HEK293 (cell line): ENCODE measurements around the gene CELA1.

ENCODE experiments used
- CTCF ChIA-PET: fragments of 350-600 bp; formaldehyde crosslinking; extraction: SDS; loops from one replicate; lab custom pipeline; 2021; ENCODE audit warnings: antibody characterized with exemption; lab: Yijun Ruan, JAX
- POLR2A ChIA-PET: fragments of 300-600 bp; formaldehyde crosslinking; extraction: SDS; loops from one replicate; lab custom pipeline; 2020; ENCODE audit warnings: antibody characterized with exemption, inconsistent platforms; lab: Yijun Ruan, JAX
- H3K27ac ChIP-seq: fragments of 200-500 bp; sonication (Bioruptor generic); 2 replicates; pipeline ENCODE4 v1.5.1; 2014; ENCODE audit warnings: low read depth, low read length, control low read depth, inconsistent platforms; ENCODE audit errors: extremely low read depth
- H3K36me3 ChIP-seq, 2 experiments: fragments of 200-500 bp in 1 of 2; sonication (Bioruptor generic) in 1 of 2; 1 replicate in 1 of 2; 2 replicates in 1 of 2; pipeline ENCODE4 v1.5.1; 2014 to 2017; ENCODE audit warnings: inconsistent platforms in 2 of 2, low read length in 2 of 2; ENCODE audit not compliant: control insufficient read depth in 2 of 2, insufficient read depth in 1 of 2
- H3K4me1 ChIP-seq: fragments of 200-500 bp; sonication (Bioruptor generic); 2 replicates; pipeline ENCODE4 v1.5.1; 2014; ENCODE audit warnings: mild to moderate bottlenecking, low read length, inconsistent platforms; ENCODE audit not compliant: control insufficient read depth, insufficient read depth
- H3K4me3 ChIP-seq: 2 replicates; pipeline ENCODE4 v1.5.1; 2011; ENCODE audit warnings: low read depth, mild to moderate bottlenecking, control low read depth, low read length, moderate library complexity
- H3K9me3 ChIP-seq: fragments of 200-500 bp; sonication (Bioruptor generic); 2 replicates; pipeline ENCODE4 v1.5.1; 2014; ENCODE audit warnings: low read depth, low read length, inconsistent platforms; ENCODE audit not compliant: control insufficient read depth, insufficient read depth
- KLF1 ChIP-seq: fragments of 450-650 bp; formaldehyde crosslinking; IDR thresholded peaks from 2 replicates; pipeline ENCODE4 v1.5.1; 2016; ENCODE audit warnings: missing biosample characterization, missing genetic modification characterization
- PRDM1 ChIP-seq: fragments of 450-650 bp; formaldehyde crosslinking; IDR thresholded peaks from 2 replicates; pipeline ENCODE4; 2016; ENCODE audit warnings: missing biosample characterization, missing genetic modification characterization
- ZBTB17 ChIP-seq: fragments of 450-650 bp; formaldehyde crosslinking; IDR thresholded peaks from 2 replicates; pipeline ENCODE4 v1.5.1; 2016; ENCODE audit warnings: missing biosample characterization, missing genetic modification characterization
- ZEB2 ChIP-seq: fragments of 450-650 bp; formaldehyde crosslinking; IDR thresholded peaks from 2 replicates; pipeline ENCODE4 v1.5.1; 2016; ENCODE audit warnings: missing biosample characterization, missing genetic modification characterization
- ZFP41 ChIP-seq: fragments of 450-650 bp; formaldehyde crosslinking; IDR thresholded peaks from 2 replicates; pipeline ENCODE4 v1.5.1; 2016; ENCODE audit warnings: missing biosample characterization, missing genetic modification characterization, borderline replicate concordance
- ZNF146 ChIP-seq: fragments of 450-650 bp; formaldehyde crosslinking; IDR thresholded peaks from 2 replicates; pipeline ENCODE4 v1.5.1; 2016; ENCODE audit warnings: missing biosample characterization, missing genetic modification characterization
- ZNF202 ChIP-seq: fragments of 450-650 bp; formaldehyde crosslinking; IDR thresholded peaks from 2 replicates; pipeline ENCODE4 v1.5.1; 2016; ENCODE audit warnings: missing biosample characterization, missing genetic modification characterization, borderline replicate concordance
- ZNF26 ChIP-seq: fragments of 450-650 bp; formaldehyde crosslinking; IDR thresholded peaks from 2 replicates; pipeline ENCODE4 v1.5.1; 2016; ENCODE audit warnings: missing biosample characterization, missing genetic modification characterization
- ZNF266 ChIP-seq: fragments of 450-650 bp; formaldehyde crosslinking; IDR thresholded peaks from 2 replicates; pipeline ENCODE4 v1.5.1; 2016; ENCODE audit warnings: missing biosample characterization, missing genetic modification characterization, low read depth
- ZNF335 ChIP-seq: fragments of 450-650 bp; formaldehyde crosslinking; conservative IDR thresholded peaks from 2 replicates; pipeline ENCODE4 v1.5.1; 2016; ENCODE audit warnings: missing biosample characterization, missing genetic modification characterization
- ZNF391 ChIP-seq: fragments of 450-650 bp; formaldehyde crosslinking; IDR thresholded peaks from 2 replicates; pipeline ENCODE4 v1.5.1; 2016; ENCODE audit warnings: low read depth, missing biosample characterization, missing genetic modification characterization, borderline replicate concordance
- ZNF394 ChIP-seq: fragments of 450-650 bp; formaldehyde crosslinking; IDR thresholded peaks from 2 replicates; pipeline ENCODE4 v1.5.1; 2016; ENCODE audit warnings: missing biosample characterization, missing genetic modification characterization, mild to moderate bottlenecking, moderate library complexity, borderline replicate concordance
- ZNF544 ChIP-seq: fragments of 450-650 bp; formaldehyde crosslinking; IDR thresholded peaks from 2 replicates; pipeline ENCODE4 v1.5.0; 2017; ENCODE audit warnings: missing biosample characterization, missing genetic modification characterization
- ZNF571 ChIP-seq: fragments of 450-650 bp; formaldehyde crosslinking; IDR thresholded peaks from 2 replicates; pipeline ENCODE4 v1.5.0; 2017; ENCODE audit warnings: missing biosample characterization, missing genetic modification characterization
- ZNF670 ChIP-seq: fragments of 450-650 bp; formaldehyde crosslinking; IDR thresholded peaks from 2 replicates; pipeline ENCODE4 v1.5.1; 2016; ENCODE audit warnings: missing biosample characterization, missing genetic modification characterization, low read depth
- TF ChIP-seq, protein P1 (sequence below): fragments of 450-650 bp; formaldehyde crosslinking; IDR thresholded peaks from 2 replicates; pipeline ENCODE4 v1.5.1; 2016; ENCODE audit warnings: missing biosample characterization, missing genetic modification characterization
- TF ChIP-seq, protein P2 (sequence below): fragments of 450-650 bp; formaldehyde crosslinking; IDR thresholded peaks from 2 replicates; pipeline ENCODE4 v1.5.1; 2016; ENCODE audit warnings: missing biosample characterization, missing genetic modification characterization

CELA1 gene

DNA sequence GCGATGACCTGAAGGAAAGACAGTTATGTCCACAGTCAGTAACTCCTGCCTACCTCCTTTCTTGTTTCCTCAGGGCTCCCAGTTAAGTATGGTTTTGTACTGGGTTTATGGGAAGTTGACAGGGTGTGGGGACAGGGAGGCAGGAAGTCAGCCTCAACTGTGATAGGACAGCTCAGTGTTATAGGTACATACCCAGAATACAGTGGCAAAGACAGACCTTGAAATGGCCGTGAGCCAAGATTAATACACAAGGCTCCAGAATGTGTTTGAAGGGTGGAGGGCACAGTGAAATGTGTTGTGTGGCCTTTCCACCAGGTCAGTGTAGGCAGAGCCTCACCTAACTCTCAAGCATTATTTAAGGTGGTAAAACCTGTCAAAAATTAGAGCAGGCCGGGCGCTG is 17.9 kb downstream of the CELA1 start:
- Histone ChIP-seq H3K27ac (no peak overlapping the region), H3K4me1 (no peaks in the 10 kb centered on the region), H3K9me3 (no peaks in the 10 kb centered on the region), H3K36me3 (no peaks in the 10 kb centered on the region), H3K4me3 (no peak overlapping the region)
- POLR2A ChIA-PET: no interaction called here
- CTCF ChIA-PET: no interaction called here
- TF ChIP-seq ZNF146 (tag by site-specific recombination): no peak
- TF ChIP-seq ZBTB17 (tag by site-specific recombination): no peak
- no peak for TF ChIP-seq ZNF202
- TF ChIP-seq ZNF544: no peak
- no peak for TF ChIP-seq ZNF571 (tag by site-specific recombination)
- TF ChIP-seq ZNF266: no peak
- no peak for TF ChIP-seq ZNF26
- TF ChIP-seq, protein P1, sequence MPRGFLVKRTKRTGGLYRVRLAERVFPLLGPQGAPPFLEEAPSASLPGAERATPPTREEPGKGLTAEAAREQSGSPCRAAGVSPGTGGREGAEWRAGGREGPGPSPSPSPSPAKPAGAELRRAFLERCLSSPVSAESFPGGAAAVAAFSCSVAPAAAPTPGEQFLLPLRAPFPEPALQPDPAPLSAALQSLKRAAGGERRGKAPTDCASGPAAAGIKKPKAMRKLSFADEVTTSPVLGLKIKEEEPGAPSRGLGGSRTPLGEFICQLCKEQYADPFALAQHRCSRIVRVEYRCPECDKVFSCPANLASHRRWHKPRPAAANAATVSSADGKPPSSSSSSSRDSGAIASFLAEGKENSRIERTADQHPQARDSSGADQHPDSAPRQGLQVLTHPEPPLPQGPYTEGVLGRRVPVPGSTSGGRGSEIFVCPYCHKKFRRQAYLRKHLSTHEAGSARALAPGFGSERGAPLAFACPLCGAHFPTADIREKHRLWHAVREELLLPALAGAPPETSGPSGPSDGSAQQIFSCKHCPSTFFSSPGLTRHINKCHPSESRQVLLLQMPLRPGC (tag by site-specific recombination): no peak
- TF ChIP-seq, protein P2, sequence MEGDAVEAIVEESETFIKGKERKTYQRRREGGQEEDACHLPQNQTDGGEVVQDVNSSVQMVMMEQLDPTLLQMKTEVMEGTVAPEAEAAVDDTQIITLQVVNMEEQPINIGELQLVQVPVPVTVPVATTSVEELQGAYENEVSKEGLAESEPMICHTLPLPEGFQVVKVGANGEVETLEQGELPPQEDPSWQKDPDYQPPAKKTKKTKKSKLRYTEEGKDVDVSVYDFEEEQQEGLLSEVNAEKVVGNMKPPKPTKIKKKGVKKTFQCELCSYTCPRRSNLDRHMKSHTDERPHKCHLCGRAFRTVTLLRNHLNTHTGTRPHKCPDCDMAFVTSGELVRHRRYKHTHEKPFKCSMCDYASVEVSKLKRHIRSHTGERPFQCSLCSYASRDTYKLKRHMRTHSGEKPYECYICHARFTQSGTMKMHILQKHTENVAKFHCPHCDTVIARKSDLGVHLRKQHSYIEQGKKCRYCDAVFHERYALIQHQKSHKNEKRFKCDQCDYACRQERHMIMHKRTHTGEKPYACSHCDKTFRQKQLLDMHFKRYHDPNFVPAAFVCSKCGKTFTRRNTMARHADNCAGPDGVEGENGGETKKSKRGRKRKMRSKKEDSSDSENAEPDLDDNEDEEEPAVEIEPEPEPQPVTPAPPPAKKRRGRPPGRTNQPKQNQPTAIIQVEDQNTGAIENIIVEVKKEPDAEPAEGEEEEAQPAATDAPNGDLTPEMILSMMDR: no peak
- TF ChIP-seq KLF1 (tag by site-specific recombination): no peak
- TF ChIP-seq ZEB2 (tag by site-specific recombination): no peak
- no peak for TF ChIP-seq ZFP41 (tag by site-specific recombination)
- TF ChIP-seq, all 188 proteins: peak for 0

DNA sequence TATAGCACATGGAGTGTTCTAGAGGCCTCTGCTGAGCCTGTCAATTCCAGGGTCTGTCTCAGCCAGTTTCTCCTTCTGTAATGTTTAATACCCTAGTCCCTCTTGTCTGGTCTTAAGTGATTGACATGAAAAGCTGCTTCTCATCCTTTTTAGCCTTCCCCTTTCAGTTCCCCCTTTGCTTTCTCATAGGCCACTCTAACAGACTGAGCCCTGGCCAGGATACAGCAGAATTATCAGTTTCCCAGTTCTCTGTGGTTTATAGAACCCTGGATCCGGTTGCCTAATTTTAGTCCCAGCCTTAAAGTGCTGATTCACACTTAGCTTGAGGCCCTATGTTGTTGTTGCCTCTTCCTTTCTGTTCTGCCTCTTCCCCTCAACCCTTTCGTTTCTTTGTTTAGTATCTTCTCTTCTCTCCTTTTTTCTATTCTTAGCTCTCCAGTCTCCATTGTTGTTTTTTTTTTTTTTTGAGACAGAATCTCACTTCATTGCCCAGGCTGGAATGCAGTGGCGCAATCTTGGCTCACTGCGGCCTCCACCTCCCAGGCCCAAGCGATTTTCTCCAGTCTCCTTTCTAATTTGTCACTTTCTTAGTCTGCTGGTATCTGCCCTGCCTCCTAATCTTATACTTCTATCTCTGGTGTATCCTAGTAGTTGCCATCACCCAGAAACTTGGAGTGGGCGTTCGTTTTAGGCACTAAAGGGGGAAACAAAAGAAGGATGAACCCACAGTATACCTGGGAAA is 19.6 kb downstream of the CELA1 start:
- CTCF ChIA-PET: interaction anchor here (0.7 to 2.4 kb wide), 2 partner anchors 15 to 1015 kb away, joined by 3 to 12 read pairs; no protein-coding TSS in a partner anchor
- TF ChIP-seq ZBTB17 (tag by site-specific recombination) (peak; percentile 45; the same call in 1 of the 2 replicates), ZNF335 (0 out of 2 replicates have a peak, but pooled peaks have one; percentile 22), PRDM1 (peak; percentile 87), ZNF670 (tag by site-specific recombination) (no peak)
- TF ChIP-seq, all 188 proteins: peak for 3
- H3K36me3 ChIP-seq: no peaks in the 10 kb centered on the region
- H3K27ac ChIP-seq: no peak overlapping the region
- POLR2A ChIA-PET: no interaction called here
- no peaks in the 10 kb centered on the region for H3K4me1 ChIP-seq
- H3K4me3 ChIP-seq: no peak overlapping the region
- H3K9me3 ChIP-seq: no peaks in the 10 kb centered on the region

DNA sequence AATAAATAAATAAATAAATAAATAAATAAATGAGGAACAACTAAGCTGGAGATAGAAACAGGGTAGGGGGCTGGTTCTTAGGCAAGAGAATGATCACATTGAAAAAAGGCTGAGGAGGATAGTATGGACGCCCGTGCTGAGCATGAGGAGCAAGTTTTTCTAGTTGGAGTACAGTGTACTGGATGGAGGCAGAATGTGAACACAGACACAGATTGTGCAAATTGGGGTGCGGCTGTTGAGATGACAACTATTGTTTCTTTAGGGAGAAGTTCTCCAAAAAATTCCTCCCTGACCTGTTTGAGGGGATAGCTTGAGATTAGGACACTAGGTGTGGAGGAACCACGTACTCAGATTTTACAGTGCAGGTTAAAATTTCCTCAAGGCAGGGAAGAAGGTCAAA is 21.5 kb downstream of the CELA1 start:
- no peaks in the 10 kb centered on the region for H3K9me3 ChIP-seq
- ChIA-PET POLR2A (no interaction called here), CTCF (interaction anchor here (0.7 to 1.0 kb wide), 2 partner anchors 600 to 1240 kb away, joined by 4 read pairs; partner anchors contain the start of gene SMARCD1)
- H3K36me3 ChIP-seq: no peaks in the 10 kb centered on the region
- TF ChIP-seq ZNF391 (tag by site-specific recombination) (no peak), ZNF394 (peak; percentile 13; the same call in 1 of the 2 replicates)
- H3K27ac ChIP-seq: no peak overlapping the region
- no peak overlapping the region for H3K4me3 ChIP-seq
- H3K4me1 ChIP-seq: no peaks in the 10 kb centered on the region
